ENCODE measurements around the gene CDCA5.

GRCh38 chr11:65077451-65077850, 6.4 kb downstream of the CDCA5 start:
- TF ChIP-seq POLR2A (IDR thresholded peaks at IDR 0.05): no peak
- no peak for TF ChIP-seq CTCF (IDR thresholded peaks at IDR 0.05)

Measured in breast epithelium (tissue), 3 donors.